GM18511 (cell line): Measurements from ENCODE around the gene HBE1.
"Not testable (repeated sequence)": the region's sequence is repeated elsewhere in the genome, so short reads cannot be mapped to it uniquely, and the experiment has no call there.

Experiments
- ATAC-seq: cut with Tn5 transposase; IDR thresholded peaks from one replicate; pipeline ENCODE4 v1.9.1; 2021; ENCODE audit warnings: mild to moderate bottlenecking, moderate library complexity; ENCODE audit not compliant: unreplicated experiment

HBE1 gene

DNA sequence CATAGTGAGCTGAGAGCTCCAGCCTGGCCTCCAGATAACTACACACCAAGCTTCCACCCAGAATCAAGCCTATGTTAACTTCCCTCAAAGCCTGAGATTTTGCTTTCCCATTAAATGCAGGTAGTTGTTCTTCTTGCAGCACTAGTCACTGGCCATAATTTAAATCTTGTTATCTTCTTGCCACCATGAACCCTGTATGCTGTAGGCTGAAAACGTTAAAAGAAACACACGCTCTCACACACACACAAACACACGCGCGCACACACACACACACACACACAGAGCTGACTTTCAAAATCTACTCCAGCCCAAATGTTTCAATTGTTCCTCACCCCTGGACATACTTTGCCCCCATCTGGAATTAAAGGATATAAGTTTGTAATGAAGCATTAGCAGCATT lies 16.3 kb downstream of the HBE1 start:
- ATAC-seq = not testable (repeated sequence)

DNA sequence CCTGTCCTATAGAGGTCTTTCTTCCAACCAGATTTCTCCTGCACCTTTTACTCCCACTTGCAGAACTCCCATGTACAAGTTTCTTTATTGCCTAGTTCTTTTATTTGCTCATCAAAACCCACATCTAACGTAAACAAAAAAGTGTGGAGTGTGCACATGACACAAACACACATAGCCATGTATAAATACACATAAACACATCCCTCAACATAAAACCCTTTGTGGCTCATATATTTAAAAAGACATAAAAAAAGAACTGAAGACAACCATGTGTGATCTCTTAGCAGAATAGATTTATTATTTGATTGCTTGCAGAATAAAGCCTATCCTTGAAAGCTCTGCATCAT lies 16.9 kb downstream of the HBE1 start:
- no peak for ATAC-seq

DNA sequence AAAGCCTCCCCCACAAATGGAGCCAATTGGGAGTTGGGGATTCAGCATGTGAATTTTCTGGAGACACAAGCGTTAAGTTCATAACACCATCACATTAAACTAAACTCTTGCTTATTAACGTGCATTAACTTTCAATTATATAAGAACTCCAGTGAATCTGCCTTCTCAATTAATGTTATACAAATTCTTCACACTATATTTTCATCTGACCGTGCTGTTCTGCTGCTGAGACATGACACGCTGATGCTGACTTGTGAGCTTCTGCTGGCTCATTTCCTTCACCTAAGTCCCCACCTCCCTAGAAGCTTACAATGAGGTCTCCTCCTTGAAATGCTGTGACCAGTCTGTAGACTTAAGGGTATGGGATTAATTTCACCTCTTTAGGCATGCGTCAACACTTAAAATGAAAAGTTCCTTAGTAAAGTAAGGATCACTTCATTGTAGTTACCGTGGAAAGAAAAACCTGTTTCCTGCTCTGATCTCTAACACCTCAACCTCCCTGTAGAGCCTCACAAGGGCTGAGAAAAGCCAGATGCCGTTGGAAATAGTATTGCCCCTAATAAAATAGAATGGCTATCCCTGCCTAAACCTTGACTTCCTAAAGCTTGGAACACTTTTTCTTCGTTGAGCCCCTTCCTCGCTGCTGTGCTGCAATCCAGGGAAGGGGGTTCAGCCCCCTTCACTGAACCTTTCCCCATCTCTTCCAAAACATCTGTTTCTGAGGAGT lies 17.4 kb downstream of the HBE1 start:
- ATAC-seq = no peak

DNA sequence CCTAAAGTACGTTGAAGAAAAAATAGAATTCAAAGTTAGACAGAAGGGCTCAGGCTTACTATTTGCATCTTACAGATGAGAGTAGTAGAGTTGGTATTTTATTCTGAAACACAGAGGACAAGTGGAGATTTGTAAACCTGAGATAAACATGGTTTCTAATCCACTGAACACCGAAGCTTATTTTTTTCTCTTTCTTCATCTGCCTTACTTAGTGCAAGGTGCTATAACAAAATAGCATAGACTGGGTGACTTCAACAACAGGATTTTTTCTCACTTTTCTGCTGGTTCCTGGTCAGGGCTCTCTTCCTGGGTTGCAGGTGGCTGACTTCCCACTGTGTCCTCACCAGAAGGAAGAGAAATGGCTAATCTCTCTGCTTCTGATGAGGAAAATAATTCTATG lies 18.0 kb downstream of the HBE1 start:
- ATAC-seq = no peak

DNA sequence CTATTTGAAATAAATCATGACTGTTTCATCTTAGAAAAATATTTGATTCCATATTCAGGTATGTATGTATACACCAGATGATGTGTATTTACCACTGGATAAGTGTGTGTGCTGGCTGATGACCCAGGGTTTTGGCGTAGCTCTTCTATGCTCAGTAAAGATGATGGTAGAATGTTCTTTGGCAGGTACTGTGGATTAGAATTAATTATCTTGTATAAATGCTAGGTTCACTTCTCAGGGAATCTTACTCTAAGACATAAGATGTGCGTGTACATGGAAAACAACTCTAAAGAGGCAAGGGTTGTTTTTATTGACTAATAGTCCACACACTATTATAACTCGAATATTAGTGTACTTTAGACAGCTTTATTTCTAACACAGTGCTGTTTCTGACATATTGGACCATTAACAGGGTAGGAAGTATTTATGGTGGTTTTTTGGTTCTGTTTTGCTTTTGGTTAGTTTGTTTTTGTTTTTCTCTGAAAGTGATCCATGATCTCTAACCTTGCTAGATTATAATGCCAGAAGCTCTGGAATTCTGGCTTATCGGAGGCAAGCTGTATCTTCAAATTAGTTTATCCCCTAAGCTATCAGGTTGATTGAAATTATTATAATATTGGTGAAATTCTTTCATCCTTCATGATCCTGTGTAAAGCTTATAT lies 19.1 kb downstream of the HBE1 start:
- ATAC-seq = no peak

DNA sequence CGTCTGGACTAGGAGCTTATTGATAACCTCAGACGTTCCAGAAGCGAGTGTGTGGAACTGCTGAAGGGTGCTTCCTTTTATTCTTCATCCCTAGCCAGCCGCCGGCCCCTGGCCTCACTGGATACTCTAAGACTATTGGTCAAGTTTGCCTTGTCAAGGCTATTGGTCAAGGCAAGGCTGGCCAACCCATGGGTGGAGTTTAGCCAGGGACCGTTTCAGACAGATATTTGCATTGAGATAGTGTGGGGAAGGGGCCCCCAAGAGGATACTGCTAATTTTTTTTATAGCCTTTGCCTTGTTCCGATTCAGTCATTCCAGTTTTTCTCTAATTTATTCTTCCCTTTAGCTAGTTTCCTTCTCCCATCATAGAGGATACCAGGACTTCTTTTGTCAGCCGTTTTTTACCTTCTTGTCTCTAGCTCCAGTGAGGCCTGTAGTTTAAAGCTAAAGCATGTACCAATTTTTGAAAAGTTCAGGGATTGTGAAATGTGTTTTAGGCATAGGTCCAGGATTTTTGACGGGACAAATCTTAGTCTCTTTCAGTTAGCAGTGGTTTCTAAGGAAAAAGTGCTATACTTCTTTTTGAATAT lies 19.8 kb downstream of the HBE1 start, which contains the start of gene HBG1:
Gene HBG1, minus strand, starts transcription at position 51 of the 590 bp plus-strand sequence. CDS start 53 bp downstream, outside the sequence.
- not testable (repeated sequence) for ATAC-seq

DNA sequence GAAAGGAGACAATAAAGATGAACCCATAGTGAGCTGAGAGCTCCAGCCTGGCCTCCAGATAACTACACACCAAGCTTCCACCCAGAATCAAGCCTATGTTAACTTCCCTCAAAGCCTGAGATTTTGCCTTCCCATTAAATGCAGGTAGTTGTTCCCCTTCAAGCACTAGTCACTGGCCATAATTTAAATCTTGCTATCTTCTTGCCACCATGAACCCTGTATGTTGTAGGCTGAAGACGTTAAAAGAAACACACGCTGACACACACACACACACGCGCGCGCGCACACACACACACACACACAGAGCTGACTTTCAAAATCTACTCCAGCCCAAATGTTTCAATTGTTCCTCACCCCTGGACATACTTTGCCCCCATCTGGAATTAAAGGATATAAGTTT lies 21.2 kb downstream of the HBE1 start:
- not testable (repeated sequence) for ATAC-seq

DNA sequence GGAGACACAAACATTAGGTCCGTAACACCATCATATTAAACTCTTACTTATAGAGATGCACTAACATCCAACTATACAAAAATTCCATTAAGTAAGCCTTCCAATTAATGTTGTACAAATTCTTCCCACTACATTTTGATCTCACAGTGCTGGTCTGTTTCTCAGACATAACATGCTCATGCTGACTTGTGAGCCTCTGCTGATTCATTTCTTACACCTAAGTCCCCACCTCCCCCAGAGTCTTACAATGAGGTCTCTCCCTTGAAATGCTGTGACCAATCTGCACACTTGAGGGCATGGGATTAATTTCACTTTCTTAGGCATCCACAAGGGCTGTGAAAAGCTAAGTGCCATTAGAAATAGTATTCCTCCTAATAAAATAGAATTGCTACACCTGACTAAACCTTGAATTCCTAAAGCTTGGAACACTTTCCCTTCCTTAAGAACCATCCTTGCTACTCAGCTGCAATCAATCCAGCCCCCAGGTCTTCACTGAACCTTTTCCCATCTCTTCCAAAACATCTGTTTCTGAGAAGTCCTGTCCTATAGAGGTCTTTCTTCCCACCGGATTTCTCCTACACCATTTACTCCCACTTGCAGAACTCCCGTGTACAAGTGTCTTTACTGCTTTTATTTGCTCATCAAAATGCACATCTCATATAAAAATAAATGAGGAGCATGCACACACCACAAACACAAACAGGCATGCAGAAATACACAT lies 22.1 kb downstream of the HBE1 start:
- ATAC-seq = no peak

DNA sequence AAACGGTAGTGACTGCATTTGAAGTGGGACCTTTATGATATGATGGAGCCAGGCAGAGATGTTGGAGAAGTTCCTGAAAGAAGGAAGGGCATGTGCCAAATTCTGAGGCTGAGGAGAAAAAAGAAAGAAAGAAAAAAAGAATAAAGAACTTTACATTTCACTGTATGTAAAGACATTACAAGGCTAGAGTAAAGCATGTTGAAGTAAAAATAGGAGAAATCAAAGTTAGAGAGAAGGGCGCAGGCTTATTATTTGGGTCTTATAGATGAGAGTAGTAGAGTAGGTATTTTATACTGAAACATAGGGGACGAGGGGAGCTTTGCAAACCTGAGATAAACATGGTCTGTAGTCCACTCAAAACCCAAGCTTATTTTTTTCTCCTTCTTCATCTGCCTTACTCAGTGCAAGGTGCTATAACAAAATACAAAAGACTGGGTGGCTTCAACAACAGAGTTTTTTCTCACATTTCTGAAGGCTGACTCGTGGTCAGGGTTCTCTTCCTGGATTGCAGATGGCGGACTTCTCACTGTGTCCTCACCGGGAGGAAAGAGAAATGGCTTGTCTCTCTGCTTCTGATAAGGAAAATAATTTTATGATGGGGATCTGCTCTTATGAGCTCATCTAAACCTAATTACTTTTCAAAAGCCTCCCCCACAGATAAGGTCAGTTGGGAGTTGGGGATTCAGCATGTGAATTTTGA lies 22.8 kb downstream of the HBE1 start:
- no peak for ATAC-seq

DNA sequence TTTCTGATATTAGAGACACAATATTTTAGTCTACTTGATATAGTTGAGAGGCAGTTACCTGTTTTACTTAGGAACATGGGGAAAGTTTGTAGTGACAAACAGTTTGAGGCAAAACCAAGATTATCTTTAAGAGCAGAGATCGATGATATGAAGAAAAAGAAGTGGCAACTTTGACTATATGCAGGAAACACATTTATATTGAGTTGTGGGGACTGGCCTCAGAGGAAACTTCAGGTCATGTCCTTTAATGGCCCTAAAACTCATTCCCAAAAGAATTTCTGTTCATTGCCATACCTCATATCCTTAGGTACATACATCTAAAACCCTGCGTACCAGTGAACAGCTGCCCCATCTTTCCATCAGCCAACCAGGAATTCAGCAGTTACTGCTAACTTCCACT lies 24.6 kb downstream of the HBE1 start:
- ATAC-seq = no peak

DNA sequence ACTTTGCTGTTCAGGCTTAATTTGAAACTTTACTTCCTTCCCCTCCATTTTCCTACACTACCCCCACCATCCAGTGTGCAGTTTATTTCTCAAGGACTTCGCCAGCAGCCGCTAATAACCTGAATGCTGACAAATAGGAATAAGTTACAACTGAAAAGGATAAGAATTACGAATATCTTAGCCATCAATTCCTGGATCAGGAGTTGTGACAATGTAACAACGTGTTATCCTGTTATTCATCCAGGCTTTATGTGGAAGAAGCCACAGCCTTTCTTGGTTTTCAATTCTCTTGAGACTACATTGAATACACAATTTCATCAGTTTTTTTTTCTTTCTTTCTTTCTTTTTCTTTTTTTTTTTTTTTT lies 25.9 kb downstream of the HBE1 start:
- no peak for ATAC-seq

DNA sequence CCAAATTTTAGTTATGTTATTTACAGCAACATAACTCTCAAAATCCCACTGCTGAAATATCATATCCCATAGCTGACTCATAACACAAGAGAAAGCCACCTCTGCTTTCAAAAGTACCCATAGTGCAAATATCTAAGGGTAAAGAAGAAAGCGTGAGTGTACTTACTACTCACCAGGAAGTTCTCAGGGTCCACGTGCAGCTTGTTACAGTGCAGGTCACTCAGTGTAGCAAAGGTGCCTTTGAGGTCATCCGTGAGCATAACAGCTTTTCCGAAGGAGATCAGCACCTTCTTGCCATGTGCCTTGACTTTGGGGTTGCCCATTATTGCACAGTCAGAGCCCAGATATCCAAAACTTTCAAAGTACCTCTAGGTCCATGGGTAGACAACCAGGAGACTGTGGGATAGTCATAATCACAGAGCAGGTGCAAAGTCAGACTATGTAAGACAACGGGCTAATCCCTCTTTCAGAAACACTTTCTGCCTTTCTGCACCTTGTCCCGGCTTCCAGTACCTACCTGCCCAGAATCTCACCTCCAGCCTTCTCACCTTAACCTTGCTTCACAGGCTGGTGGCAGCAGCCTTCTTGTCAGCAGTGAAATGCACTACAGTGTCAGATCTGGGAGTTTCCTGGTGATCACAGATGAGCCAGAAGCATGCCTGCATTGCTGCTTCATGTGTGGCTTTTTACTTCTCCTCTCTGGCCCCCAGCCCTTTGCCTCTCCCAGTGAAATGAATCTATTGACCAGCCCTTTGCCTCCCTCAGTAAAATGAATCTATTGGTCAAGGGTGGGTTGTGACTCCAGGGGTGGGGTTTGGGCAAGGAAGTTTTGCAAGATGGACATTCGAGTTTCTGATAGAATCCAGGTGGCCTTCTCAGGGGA lies 26.6 kb downstream of the HBE1 start:
- ATAC-seq = peak; percentile 78

DNA sequence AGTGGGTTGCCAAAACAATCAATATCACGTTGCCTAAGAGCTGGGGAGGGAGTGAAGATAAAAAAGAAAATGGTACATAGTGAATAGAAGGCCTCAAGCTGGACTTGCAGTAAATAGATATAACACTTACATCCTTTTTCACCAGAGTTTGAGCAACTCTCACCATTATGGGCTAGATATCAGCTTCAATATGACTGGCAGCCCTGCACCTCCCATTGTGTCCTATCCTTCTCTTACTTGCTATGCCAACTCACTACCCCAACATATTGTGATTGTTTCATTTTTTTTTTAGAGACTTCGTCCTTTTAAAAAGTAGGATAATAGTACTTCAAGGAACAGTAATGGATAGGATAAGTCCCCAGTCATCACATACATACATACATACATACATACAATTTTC lies 27.5 kb downstream of the HBE1 start:
- ATAC-seq = no peak

DNA sequence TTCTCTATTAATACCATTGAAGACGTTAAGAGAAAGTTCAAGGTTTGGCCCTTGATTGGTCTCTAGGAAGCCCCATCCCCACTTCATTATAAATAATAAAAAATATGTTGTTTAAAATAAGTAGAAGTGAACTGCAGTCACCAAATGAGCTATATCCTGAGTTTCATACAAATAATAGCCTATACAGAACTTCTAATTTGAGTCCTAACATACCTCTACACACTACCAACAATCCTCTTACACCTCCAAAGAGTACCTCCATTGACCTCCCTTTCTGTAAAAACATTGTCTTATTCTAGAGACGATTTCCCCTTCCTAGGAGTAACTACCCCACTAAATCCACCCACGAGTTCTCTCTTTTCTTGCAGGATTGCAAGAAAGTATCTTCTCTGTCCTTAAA lies 28.3 kb downstream of the HBE1 start:
- no peak for ATAC-seq

DNA sequence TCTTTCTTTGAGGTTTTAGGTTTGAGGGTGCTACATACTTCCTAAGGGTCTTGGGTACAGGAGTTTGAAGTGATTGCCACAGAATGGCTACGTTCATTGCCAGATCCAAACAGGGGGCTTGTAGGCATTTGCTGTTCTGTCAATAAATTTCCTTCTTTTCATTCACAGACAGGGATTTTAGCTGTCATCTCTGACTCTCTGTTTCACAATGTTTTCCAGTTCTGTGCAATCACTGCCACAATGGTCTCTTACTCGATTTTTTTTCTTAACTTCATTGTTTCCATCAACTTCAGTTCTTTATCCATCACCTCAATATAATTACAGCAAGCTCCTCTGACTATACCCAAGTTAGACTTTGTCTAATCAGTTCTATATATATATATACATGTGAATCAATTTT lies 29.3 kb downstream of the HBE1 start:
- no peak for ATAC-seq

DNA sequence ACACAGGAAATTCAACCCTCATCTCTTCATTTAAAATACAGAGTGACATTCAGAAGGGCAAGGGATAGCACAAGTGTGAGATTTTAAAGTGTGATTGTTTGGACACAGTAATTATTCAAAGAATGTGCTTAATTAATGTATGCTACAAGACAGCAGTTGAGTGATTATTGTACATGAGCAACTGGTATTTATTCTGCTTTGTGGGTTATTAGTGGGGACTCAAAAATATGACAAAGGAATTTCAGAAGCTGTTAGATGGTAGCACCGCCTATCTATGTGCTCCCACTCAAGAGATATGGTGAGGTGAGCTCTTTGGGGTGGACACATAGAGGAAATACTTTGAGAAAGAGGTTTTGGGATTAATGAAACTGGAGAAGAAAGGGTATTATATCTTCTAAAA lies 29.7 kb downstream of the HBE1 start:
- ATAC-seq = no peak

DNA sequence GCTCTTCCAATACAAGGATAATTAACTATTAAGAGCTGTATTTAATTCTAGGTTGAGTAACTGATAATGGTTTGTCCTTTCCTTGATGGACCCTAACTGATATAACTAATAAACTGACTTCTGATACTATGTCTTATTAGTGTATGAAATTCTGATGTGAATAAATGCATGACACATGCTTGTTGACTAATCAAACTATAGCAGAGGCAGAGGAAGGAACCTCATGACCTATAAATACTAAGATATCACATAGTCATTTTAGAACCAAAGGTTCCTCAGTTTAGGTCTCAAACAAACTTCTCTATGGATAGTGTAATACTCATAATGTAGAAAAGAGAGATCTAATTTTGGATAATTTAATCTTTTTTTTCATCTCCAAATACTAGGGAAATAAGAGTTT lies 30.7 kb downstream of the HBE1 start:
- ATAC-seq = no peak

DNA sequence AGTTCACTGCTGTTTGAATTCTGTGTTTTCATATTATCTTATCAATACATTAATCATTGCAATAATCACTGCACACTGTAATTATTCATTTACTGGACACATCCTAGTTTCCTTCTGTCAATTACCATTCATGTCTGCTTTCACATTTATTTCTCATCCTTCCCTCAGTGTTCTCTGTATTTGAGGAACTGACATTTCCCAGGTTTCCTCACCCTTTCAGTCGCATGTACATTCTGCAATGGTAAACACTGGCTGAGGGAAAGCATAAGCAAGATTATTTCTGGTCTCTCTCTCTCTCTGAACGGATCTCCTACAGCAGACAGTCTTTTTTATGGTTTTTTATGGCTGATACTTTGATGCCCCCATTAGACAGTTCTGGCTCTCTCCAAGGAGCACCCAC lies 31.3 kb downstream of the HBE1 start:
- ATAC-seq = no peak

DNA sequence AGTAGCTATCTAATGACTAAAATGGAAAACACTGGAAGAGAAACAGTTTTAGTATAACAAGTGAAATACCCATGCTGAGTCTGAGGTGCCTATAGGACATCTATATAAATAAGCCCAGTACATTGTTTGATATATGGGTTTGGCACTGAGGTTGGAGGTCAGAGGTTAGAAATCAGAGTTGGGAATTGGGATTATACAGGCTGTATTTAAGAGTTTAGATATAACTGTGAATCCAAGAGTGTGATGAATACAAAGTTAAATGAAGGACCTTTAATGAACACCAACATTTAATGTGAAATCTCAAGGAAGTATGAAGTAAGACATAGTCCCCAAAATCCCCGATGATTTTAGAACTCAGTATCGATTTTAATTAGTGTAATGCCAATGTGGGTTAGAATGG lies 32.3 kb downstream of the HBE1 start:
- no peak for ATAC-seq
